Right forelimb (tissue), 1 donor: ENCODE data around the gene C8A.

Source experiments
- DNase-seq: peaks from one replicate; pipeline ENCODE4 v3.0.0-alpha.2; 2018

The C8A gene

GRCh38 chr1:56897150-56898004 is 42.8 kb downstream of the C8A start:
- no peak for DNase-seq

- DNase-seq, result no peak
Measured at GRCh38 chr1:56898005-56898373, 43.4 kb downstream of the C8A start.

GRCh38 chr1:56898879-56899278 is 44.3 kb downstream of the C8A start:
- no peak for DNase-seq

- no peak for DNase-seq
Measured at GRCh38 chr1:56901716-56902115, 47.1 kb downstream of the C8A start.

GRCh38 chr1:56903778-56904177 is 49.2 kb downstream of the C8A start:
- no peak for DNase-seq

- DNase-seq, result no peak
Measured at GRCh38 chr1:56904663-56905397, 50.2 kb downstream of the C8A start.

GRCh38 chr1:56905667-56906066 is 51.1 kb downstream of the C8A start:
- no peak for DNase-seq

GRCh38 chr1:56908619-56909221 is 54.1 kb downstream of the C8A start:
- no peak for DNase-seq

- DNase-seq, result no peak
Measured at GRCh38 chr1:56910441-56910985, 55.9 kb downstream of the C8A start.

- no peak for DNase-seq
Measured at GRCh38 chr1:56911098-56911938, 56.7 kb downstream of the C8A start.

GRCh38 chr1:56912325-56912724 is 57.7 kb downstream of the C8A start:
- DNase-seq, result no peak

- DNase-seq, result no peak
Measured at GRCh38 chr1:56915960-56916359, 61.4 kb downstream of the C8A start.

- DNase-seq, result no peak
Measured at GRCh38 chr1:56916630-56917029, 62.0 kb downstream of the C8A start.

GRCh38 chr1:56917356-56917755 is 62.8 kb downstream of the C8A start:
- DNase-seq, result no peak

GRCh38 chr1:56920591-56921001 is 66.0 kb downstream of the C8A start:
- DNase-seq, result no peak

- DNase-seq, result no peak
Measured at GRCh38 chr1:56921479-56921878, 66.9 kb downstream of the C8A start.

- no peak for DNase-seq
Measured at GRCh38 chr1:56922070-56922469, 67.5 kb downstream of the C8A start.

- no peak for DNase-seq
Measured at GRCh38 chr1:56922507-56922906, 67.9 kb downstream of the C8A start.

- DNase-seq, result no peak
Measured at GRCh38 chr1:56923201-56923600, 68.6 kb downstream of the C8A start.

- no peak for DNase-seq
Measured at GRCh38 chr1:56924116-56924515, 69.5 kb downstream of the C8A start.

- no peak for DNase-seq
Measured at GRCh38 chr1:56925193-56925592, 70.6 kb downstream of the C8A start.

- DNase-seq, result no peak
Measured at GRCh38 chr1:56927171-56927570, 72.6 kb downstream of the C8A start.

- DNase-seq, result no peak
Measured at GRCh38 chr1:56927986-56928385, 73.4 kb downstream of the C8A start.
